Sciatic nerve (tissue), 2 donors: Measurements from ENCODE around the gene TOMM22. TPM values are rescaled to one million over a fixed set of nuclear protein-coding genes. Genes with fewer than 3 reads are reported as not detected.
"Not testable (repeated sequence)": the region's sequence is repeated elsewhere in the genome, so short reads cannot be mapped to it uniquely, and the experiment has no call there.

Experiments used
- ATAC-seq: fragments of 200-7000 bp; cut with Tn5 transposase; one replicate; pipeline ENCODE4 v1.9.1; 2020; ENCODE audit warnings: mild to moderate bottlenecking, moderate library complexity
- DNase-seq: peaks from one replicate; pipeline ENCODE4 v3.0.0-alpha.2; 2020; ENCODE audit warnings: low spot score
- intact Hi-C: fragments of 100-400 bp; cut with DNase I; formaldehyde crosslinking; loops from one replicate; pipeline ENCODE4 v1.14.2; 2022
- total RNA-seq: library from RNA; stranded (reverse); fragmentation: NEBNext Ultra II Directional; extraction: Animal tissue kit (Norgen Biotek cat#: 25700); gene quantifications from one replicate; pipeline ENCODE4 v1.2.1, GENCODE V29; 2021
- donor health status: DM: no; HTN: no; CAD: no.
- donor health status: DM: no; HTN: no; CAD: no.

The TOMM22 gene
- 35.3 TPM for total RNA-seq

DNA sequence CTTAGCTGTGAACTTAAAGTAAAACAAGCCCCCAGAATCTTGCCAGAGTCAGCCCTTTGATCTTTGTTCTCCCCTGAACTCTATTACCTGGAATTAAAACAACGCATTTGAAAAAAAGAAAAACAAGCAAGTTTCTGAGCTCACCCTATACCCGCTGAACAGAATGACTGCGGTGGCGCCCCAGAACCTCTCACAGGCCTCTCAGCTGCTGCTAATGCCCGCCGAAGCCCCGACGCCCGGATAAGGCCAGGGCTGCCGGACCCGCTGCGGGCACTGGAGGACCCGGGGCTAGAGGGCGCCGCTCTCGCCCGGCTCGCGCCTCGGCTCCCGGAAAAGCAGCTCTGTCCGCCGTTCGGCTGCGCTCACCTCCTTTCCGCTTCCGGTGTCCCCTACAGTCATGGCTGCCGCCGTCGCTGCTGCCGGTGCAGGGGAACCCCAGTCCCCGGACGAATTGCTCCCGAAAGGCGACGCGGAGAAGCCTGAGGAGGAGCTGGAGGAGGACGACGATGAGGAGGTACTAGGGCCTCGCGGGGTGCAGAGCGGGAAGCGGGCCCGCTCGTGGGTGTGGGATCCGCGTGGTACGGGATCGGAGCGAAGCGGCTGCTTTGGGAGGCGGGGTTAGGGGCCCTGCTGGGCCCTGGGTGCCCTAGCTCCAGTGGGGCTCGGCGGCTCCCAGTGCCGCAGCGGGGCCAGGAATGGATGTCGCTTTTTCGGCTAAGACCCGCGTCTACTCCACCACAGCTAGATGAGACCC lies at the start of gene TOMM22:
Gene TOMM22 (plus strand): TSS at position 376 of the 754 bp plus-strand sequence. CDS start 22 bp downstream, at position 398.
- peak; percentile 91 for DNase-seq
- peak; percentile 99 for ATAC-seq
- intact Hi-C loops, result no loop called here

DNA sequence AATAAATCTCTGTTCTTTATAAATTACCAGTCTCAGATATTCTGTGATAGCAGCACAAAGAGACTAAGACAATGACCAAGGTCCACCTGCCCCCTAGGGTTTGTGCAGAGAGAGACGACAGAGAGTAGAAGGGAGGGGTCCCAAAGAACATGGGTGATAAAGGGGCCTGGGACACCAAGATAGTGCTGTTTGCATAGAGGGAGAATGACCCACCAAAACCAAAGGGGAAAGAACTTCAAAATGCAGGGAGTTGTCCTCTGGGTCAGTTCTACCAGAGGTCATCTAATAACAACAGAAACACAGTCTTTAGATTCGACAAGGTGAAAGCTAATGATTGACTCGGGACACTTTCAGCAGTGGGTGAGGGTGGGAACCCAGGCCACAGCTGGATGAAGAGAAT lies 49.2 kb upstream of the TOMM22 start:
- DNase-seq (no peak), ATAC-seq (no peak)
- intact Hi-C loops, result no loop called here

DNA sequence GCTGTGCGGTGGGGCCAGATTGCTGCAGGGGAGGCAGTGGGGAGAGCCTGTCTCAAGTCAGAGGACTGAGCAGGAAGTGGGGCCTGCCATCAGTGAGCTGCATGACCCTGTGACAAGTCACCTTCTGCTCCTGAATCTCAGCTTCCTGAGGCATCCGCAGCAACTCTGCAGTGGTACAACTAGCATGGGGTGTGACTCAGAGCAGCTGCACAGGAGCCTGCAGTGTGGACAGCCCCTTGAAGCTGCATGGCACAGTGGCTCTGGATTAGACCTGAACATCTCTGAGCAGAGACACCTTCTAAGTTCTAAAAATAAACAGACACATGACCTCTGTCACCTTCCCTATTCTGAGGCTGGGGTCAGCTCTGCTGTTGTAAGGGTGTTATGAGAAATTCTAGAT lies 43.5 kb upstream of the TOMM22 start:
- DNase-seq (no peak), ATAC-seq (no peak)
- intact Hi-C loops, result no loop called here

DNA sequence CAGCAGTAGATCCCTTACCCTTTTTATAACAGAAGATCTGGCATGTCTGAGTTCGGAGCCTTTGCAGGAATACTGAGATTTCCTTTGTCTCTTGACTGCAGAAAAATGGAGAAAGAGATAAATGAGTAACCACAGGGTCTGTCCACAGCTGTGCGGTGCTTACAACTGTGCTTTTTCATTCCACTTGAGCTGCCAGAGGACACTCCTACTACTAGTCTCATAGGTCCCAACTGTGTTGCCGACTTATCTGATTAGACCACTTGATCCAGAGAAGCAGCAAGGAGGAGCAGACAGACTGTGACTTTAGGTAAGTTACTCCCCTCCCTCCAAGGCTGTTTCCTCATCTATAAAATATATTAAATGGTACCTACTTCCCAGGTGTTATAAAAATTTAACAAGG lies 43.0 kb upstream of the TOMM22 start:
- ATAC-seq (no peak), DNase-seq (no peak)
- intact Hi-C loops, result no loop called here

DNA sequence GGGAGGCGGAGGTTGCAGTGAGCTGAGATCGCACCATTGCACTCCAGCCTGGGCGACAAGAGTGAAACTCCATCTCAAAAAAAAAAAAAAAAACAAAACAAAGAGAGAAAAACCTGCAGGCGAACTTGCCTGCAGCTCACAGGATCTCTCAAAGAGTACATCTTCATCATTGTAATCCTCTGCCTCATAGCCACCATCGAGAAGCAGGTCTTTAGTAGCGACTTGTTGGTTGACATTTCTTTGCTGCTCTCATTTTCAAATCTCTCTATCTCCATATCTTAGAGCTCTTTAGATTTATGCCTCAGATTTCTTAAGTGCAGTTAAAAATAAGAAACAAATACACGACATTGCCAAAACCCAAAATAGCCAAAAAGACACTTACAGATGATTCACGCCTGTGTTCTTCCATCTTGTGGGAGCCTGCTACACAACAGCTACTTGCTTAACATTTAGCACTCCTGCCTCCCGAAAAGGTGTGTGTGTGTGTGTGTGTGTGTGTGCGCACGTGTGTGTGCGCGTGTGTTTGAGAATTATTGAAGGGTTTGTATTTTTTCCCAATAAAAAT lies 40.2 kb upstream of the TOMM22 start:
- no peak for DNase-seq
- ATAC-seq, result no peak
- intact Hi-C loops, result no loop called here

DNA sequence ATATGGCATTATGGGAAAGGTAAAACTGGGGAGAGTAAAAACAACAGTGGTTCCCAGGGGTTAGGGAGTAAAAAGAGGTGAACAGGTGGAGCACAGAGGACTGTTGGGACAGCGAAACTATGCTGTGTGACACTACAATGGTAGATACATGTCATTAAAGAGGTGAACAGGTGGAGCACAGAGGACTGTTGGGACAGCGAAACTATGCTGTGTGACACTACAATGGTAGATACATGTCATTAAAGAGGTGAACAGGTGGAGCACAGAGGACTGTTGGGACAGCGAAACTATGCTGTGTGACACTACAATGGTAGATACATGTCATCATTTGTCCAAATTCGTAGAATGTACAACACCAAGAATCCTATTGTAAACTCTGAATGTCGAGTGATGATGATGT lies 37.5 kb upstream of the TOMM22 start:
- intact Hi-C loops, result not testable (repeated sequence)
- peak; percentile 98 for ATAC-seq

DNA sequence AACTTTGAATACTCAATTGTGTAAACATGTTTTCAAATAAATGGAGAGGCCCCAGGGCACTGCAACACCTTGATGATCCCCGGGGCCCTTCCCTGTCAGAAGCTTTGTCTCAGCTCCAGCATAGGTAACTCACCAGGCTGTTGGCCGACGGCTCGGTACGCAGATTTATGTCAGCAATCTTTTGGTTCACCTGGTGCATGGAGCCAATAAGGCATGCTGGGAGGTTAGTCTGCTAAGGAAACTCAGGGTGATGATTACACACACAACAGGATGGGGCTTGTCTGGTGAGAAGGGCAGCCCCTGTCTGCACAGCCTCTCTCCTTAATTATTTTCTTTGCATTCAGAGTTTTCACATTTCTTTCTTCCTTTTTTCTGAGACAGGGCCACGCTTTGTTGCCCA lies 36.3 kb upstream of the TOMM22 start:
- ATAC-seq (no peak), DNase-seq (no peak)
- intact Hi-C loops, result no loop called here

More for the DNA sequence above, 37.5 kb upstream of the TOMM22 start:
- not testable (repeated sequence) for DNase-seq

DNA sequence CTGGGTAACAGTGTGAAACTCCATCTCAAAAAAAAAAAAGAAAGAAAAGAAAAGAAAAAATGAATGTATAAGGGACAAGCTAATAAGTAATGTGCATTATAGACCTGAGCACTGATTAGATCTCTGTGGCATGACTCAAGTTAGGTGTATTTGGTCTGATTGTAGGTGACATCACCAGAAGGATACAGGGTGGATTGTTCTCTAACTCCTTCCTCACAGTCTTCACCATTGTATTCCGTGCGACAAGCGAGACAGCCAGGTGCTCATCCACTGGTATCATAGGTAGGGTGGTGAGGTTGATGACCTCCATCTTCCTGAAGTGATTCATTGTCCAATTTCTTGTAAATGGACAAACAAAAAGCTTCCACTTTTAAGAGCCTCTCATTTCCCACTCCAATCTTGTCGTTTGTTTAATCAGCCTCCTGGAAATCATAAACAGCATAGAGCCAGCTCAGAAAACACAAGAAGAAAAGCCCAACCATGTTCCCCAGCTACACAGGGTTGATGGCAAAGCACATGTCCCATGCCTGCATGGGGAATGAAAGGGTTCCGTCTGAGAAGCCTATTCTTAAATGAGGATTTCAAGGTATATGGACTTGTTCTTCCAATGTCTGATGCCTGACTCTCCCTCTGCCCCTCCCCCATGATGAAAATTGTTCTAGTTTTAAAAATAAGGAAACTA lies 31.8 kb upstream of the TOMM22 start:
- intact Hi-C loops, result no loop called here
- ATAC-seq (no peak), DNase-seq (no peak)

DNA sequence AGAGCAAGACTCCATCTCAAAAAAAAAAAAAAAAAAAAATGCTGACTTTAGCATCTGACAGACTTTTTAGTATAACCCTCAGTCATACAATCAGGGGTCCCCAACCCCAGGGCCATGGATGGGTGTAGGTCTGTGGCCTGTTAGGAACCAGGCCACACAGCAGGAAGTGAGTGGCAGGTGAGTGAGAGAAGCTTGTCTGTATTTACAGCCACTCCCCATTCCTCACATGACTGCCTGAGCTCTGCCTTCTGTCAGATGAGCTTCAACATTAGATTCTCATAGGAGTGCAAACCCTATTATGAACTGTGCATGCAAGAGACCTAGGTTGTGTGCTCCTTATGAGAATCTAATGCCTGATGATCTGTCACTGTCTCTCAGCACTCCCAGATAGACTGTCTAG lies 28.9 kb upstream of the TOMM22 start:
- intact Hi-C loops, result no loop called here
- ATAC-seq, result no peak
- no peak for DNase-seq

DNA sequence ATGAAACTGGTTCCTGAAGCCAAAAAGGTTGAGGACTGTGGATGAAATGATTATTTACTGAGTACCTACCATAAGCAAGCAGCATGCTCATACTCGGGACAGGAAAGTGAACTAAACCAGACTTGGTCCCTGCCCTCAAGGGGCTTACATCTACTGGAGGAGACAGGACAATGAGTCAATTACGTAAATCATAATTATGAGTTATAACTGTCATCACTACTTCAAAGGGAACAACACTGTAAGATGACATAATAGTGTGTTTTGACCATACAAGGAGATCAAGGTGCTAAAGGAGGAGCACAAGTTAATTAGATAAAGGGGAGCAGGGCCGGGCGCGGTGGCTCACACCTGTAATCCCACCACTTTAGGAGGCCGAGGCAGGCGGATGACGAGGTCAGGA lies 28.0 kb upstream of the TOMM22 start:
- DNase-seq (no peak), ATAC-seq (no peak)
- intact Hi-C loops, result no loop called here

DNA sequence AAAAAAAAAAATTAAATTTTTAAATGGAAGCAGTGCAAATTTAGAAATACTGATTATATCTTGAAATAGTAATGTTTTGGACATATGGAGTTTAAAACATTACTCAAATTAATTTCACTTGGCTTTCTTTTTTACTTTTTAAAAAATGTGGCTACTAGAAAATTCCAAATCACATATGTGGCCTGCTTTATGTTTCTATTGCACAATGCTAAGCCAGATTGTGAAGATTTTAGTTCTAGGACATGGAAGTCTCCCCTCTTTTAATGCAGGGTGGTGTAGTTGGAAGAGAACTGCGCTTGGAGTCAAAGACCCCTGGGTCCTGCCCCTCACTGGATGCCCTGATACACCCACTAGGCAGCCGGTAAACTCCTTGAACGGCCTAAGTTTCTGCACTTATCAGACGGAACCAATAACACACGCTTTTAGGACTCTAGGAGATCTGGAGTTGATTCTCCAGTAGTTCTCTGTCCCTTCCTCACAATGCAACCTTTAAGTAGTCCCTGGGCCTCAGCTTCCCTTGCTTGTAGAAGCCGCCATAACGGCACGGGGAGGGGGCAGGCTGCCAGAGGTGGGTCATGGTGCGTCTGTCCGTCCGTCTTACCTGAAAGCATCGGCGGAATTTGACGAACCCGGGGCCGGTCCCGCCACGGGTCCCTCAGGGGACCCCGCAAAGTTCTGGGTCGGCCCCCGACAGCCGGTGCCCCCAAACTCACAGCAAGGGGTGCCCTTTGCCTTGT lies 26.1 kb upstream of the TOMM22 start:
- intact Hi-C loops, result no loop called here
- DNase-seq (no peak), ATAC-seq (peak; percentile 15)

DNA sequence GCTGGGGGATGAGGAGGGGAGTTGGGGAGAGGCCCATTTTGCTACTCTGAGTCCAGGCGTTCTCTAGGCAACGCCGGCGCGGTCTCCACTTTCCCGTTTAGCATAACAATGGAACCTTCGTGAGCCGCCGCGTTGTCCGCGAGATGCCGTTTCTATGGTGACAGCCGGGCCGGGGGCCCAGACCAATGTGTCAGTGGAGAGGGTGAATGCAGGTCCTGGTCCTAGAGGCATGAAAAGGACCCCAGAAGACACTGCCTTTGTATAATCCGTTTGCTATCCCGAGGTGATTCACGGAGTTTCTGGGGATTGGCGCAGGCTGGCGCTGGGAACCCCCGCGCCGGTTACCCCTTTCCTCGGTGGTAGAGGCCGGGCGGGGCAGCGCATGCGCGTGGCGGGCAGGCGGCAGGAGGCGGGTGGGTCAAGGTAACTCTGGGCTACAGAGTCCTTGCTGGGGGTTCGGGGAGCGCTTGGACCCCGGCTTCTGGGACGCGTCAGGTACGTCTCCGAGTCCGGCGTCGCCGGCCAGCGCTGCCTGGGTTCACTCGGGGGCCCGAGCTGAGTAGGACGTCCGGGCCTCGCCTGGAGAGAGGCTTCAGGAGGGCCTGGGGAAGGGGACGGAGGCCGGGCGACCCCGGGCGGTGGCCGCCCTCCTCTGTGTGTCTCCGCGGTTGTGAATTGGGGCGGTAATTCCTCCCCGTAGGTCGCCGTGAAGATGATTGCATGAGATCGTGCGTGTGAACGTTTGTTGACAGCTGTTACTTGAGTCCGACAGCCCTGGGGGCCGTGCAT lies 25.3 kb upstream of the TOMM22 start, which contains the start of the genes CBY1 and FAM227A:
Gene CBY1 (plus strand): TSS at position 383 of the 789 bp plus-strand sequence. CDS start 11,417 bp downstream, outside the sequence.
Gene FAM227A (minus strand): TSS at position 137 of the 789 bp plus-strand sequence. CDS start 6,224 bp downstream, outside the sequence.
- DNase-seq (peak; percentile 91), ATAC-seq (peak; percentile 97)
- intact Hi-C loops, result no loop called here

DNA sequence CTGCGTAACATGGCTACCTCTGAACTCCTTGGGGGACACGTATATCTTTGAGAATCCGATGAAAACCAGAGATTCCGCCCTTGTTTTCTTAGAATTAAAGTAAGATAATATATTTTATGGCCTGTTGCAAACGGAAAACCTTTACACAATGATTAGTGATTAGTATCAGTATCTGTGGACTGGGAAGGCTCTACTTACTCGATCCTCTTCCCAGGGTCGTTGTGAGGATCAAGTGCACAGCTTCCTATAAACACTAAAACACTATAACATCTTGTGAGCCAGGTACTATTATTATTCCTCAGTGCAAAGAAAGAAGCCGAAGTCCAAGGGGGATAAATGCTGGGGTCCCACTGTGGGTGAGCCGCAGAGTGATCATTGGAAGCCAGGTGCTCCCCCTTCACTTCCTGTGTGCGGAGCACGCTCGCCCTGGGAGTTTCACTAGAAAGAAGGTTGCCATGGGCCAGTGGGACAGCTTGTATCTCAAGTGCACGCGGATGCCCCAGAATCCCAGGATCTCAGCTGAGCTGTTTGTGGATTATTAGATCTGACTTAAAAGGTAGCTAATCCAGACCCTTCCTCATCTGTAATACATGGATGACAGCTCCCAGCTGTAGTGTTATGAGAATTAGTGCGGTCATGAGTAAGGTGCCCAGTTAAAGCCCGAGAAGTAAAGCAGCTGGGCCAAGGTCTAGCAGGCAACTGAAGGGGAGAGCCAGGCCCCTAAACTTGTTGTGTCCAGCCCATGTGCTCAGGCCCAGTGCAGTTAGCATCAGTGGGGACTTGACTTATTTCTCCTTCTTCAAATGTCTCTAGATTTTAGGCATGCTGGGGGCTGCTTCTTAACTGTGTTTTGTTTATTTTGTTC lies 24.5 kb upstream of the TOMM22 start:
- no peak for ATAC-seq
- intact Hi-C loops, result no loop called here

DNA sequence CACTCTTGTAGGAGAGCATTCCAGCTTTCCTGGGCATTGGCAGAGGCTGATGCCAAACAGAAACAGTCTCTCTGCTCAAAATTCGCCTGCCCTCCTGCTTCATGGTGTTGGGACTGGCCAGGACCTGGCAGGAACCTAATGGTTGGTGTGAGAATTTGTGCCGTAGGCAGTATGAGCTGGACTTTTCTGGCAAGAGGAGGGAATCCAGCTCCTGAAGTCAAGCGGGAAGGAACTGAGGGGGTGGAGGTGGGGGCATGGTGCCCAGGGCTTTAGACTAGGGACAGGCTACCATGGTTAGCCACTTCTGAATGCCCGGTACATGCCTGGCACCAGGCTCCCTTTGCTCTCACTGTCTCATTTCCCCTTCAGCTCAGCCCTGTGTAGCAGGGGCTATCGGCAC lies 6.9 kb upstream of the TOMM22 start:
- DNase-seq, result no peak

More for the DNA sequence above, 24.5 kb upstream of the TOMM22 start:
- no peak for DNase-seq

DNA sequence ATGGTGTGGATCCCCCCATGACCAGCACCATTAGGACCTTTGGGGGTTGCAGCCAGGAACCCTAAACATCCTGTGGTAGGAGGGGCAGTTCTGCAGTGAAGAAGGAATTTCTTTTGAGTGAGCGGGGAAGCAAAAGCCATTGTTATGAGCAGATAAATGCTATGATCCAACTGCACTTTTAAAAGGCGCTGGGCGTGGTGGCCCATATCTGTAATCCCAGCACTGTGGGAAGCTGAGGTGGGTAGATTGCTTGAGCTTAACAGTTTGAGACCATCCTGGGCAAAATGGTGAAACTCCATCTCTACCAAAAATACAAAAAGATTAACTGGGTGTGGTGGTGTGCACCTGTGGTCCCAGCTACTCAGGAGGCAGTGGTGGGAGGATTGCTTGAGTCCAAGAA lies 5.9 kb upstream of the TOMM22 start:
- ATAC-seq, result no peak
- intact Hi-C loops, result no loop called here

More for the DNA sequence above, 6.9 kb upstream of the TOMM22 start:
- intact Hi-C loops, result no loop called here
- no peak for ATAC-seq

DNA sequence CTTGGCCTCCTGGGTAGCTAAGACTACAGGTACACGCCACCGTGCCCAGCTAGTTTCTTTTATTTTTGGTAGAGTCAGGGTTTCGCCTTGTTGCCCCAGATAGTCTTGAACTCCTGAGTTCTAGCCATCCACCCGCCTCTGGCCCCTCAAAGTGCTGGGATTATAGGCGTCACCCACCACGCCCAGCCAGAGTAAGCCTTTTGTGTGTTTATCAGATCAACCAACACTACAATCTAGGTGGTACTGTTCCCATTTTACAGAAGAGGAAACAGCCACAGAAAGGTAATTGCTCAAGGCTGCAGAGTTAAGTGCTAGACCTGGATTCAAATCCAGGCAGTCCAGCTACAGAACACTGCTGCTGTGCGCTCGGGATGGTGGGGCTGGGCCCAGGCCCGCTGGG lies 3.1 kb downstream of the TOMM22 start:
- DNase-seq (no peak), ATAC-seq (no peak)
- intact Hi-C loops, result no loop called here

More for the DNA sequence above, 5.9 kb upstream of the TOMM22 start:
- DNase-seq, result no peak

DNA sequence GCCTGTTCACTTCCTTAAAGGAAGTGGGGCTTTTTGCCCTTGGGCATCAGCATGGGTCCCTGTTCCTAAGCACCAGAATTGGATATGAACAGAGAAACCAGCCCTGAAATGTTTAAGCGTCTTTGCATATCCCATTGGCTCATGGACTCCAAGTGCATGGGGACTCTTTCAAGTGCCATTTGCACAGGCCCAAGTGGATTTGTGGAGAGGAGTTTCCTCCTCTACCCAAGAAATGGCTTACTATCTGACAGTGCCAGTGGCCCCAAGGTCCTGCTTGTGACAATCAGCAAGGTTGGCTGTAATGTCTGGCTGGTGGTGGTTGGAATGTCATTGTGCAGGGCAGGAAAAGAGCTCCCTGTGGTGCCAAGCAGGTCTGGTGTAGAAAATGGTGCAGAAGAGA lies 4.0 kb downstream of the TOMM22 start:
- intact Hi-C loops, result no loop called here
- DNase-seq (no peak), ATAC-seq (no peak)

DNA sequence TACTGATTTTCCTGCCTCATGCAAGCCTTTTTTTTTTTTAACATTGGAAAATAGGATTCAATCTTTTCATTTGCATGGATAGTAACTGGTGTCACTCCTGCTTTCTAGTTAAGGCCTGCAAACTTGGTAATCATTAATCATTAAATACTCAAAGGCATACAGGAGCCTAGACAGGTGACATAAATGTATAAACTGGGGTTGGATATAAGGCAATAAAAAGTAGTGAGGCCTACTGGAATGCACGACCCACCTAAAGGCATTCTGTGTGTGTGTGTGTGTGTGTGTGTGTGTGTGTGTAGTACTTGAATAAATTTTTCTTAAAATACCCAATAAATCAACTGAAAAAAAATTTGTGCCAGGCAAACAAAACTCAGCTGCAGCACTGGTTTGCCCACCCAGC lies 7.9 kb downstream of the TOMM22 start:
- intact Hi-C loops, result no loop called here
- no peak for DNase-seq
- ATAC-seq, result no peak
